ENCODE results near the gene ZNRF2. TPM values are rescaled to one million over a fixed set of nuclear protein-coding genes. Genes with fewer than 3 reads are reported as not detected.

Gene ZNRF2

DNA sequence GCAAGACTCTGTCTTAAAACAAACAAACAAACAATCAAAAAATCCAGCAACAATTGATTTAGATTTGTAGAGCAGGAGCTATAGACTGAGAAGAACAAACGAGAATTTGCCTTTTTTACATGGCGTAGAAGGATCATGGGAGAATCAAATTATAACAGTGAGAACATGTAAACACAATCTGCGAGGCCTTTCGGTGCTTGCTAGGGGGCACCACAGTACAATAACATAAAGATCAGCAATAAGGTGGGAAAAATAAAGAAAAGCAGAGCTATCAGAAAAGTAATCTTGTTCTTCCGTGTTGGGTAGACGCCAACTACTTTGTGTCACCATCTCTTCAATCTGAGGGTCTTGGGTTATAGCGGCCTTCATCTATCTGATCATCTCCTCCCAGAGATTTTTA lies 112.0 kb downstream of the ZNRF2 start:
- H3K4me1 ChIP-seq (ENCODE audit: control insufficient read depth, insufficient read depth, low read length), result no peaks in the 10 kb centered on the region
- H3K27me3 ChIP-seq (ENCODE audit: control insufficient read depth, insufficient read depth, low read length), result no peaks in the 10 kb centered on the region
- H3K36me3 ChIP-seq (ENCODE audit: insufficient read depth, low read length), result no peaks in the 10 kb centered on the region
- H3K4me2 ChIP-seq (ENCODE audit: low read length), result no peak overlapping the region
- no peak overlapping the region for H3K4me3 ChIP-seq (ENCODE audit: low read length)
- no peak overlapping the region for H3K9ac ChIP-seq (ENCODE audit: low read depth, low read length)
- H3K9me3 ChIP-seq (replicated peaks; ENCODE audit: low read length), result no peaks in the 10 kb centered on the region

DNA sequence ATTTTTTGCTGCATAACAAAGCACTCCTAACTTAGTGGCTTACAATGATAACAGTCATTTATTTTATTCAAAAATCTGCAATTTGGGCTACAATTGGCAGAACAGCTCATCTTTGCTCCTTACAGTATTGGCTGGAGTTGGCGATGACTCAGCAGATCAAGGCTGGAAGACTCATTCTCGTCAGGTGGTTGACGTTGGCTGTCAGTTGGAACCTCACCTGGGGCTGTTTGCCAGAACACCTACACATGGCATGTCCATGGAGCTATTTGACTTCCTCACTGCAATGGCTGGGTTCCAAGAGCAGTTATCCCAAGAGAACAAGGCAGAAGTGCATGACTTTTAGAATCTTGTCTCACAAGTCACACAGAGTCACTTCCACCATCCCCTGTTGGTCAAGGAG lies 119.1 kb downstream of the ZNRF2 start:
- H3K9me3 ChIP-seq (replicated peaks; ENCODE audit: low read length), result no peaks in the 10 kb centered on the region

DNA sequence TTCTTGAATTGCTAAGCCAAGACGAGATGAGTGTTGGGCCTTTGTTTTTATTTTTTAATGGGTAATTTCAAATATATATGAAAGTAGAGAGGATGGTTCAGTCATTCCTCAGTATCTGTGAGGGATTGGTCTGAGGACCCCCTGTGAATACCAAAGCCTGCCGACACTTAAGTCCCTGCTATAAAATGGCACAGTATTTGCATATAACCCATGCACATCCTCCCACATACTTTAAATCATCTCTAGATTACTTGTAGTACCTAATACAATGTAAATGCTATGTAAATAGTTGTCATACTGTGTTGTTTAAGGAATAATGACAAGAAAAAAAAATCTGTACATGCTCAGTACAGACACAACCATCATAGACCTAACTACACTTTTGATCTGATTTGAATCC lies 120.8 kb downstream of the ZNRF2 start:
- Histone ChIP-seq H3K9me3 (replicated peaks; ENCODE audit: low read length) (no peaks in the 10 kb centered on the region), H3K4me3 (ENCODE audit: low read length) (no peak overlapping the region), H3K27me3 (ENCODE audit: control insufficient read depth, insufficient read depth, low read length) (no peaks in the 10 kb centered on the region), H3K4me1 (ENCODE audit: control insufficient read depth, insufficient read depth, low read length) (no peaks in the 10 kb centered on the region), H3K4me2 (ENCODE audit: low read length) (no peak overlapping the region), H3K9ac (ENCODE audit: low read depth, low read length) (no peak overlapping the region), H3K36me3 (ENCODE audit: insufficient read depth, low read length) (no peaks in the 10 kb centered on the region)

More for the DNA sequence above, 119.1 kb downstream of the ZNRF2 start:
- Histone ChIP-seq H3K4me2 (ENCODE audit: low read length) (no peak overlapping the region), H3K9ac (ENCODE audit: low read depth, low read length) (no peak overlapping the region), H3K27me3 (ENCODE audit: control insufficient read depth, insufficient read depth, low read length) (no peaks in the 10 kb centered on the region), H3K36me3 (ENCODE audit: insufficient read depth, low read length) (no peaks in the 10 kb centered on the region), H3K4me3 (ENCODE audit: low read length) (no peak overlapping the region), H3K4me1 (ENCODE audit: control insufficient read depth, insufficient read depth, low read length) (no peaks in the 10 kb centered on the region)

DNA sequence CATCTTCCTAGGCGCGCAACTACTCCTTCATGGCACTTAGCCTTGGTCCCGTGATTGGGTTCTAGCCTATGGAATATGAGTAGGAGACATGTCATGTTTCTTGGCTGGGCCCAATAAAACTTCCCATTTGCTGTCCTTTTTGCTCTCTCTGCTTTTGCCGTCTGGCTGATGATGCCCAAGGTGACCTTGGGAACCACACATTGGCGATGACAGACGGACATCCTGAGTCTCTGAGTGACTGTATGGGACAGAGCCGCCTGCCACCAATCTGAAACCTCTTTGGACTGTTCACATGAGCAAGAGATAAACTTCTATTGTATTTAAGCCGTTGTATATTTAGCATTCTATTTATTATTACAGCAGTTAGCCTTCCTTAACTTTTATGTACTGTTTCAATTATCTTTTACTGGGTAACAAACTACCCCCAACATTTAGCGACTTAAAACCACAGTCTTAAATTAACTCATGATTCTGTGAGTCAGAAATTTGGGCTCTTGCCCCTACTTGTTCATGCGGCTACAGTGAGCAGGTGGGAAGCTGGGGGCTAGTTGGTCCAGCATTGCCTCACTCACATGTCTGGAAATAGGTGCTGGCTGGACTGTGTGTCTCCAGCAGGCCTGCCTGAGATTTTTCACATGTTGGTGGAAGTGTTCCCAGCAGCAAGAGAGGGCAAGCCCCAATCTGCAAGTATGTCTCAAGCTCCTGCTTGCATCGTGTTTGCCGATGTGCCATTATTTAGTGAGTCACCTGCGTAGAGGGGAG lies 122.4 kb downstream of the ZNRF2 start:
- Histone ChIP-seq H3K9ac (ENCODE audit: low read depth, low read length) (no peak overlapping the region), H3K36me3 (ENCODE audit: insufficient read depth, low read length) (no peaks in the 10 kb centered on the region)

DNA sequence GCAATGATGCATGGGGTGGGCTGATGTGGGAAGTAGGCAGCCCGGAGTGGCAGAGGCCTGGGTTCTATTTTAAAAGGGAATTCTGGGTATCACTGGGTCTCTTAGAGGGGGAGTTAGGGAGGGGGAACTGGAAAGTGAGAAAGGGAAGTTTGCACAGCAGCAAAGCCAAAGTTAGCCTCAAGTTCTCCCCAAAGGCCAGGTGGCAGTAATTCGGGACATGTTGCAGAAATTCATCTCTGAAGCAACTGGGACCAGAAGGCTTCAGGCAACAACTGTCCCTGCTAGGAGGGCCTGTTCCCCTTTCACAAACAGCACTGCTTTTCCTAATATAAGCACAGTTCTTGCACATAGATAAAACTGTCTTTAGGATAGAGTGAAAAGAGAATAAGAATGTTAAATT lies 126.8 kb downstream of the ZNRF2 start:
- Histone ChIP-seq H3K27me3 (ENCODE audit: control insufficient read depth, insufficient read depth, low read length) (no peaks in the 10 kb centered on the region), H3K4me2 (ENCODE audit: low read length) (no peak overlapping the region), H3K9ac (ENCODE audit: low read depth, low read length) (no peak overlapping the region), H3K4me1 (ENCODE audit: control insufficient read depth, insufficient read depth, low read length) (no peaks in the 10 kb centered on the region), H3K36me3 (ENCODE audit: insufficient read depth, low read length) (no peaks in the 10 kb centered on the region), H3K4me3 (ENCODE audit: low read length) (no peak overlapping the region), H3K9me3 (replicated peaks; ENCODE audit: low read length) (no peaks in the 10 kb centered on the region)

More for the DNA sequence above, 122.4 kb downstream of the ZNRF2 start:
- Histone ChIP-seq H3K9me3 (replicated peaks; ENCODE audit: low read length) (no peaks in the 10 kb centered on the region), H3K27me3 (ENCODE audit: control insufficient read depth, insufficient read depth, low read length) (no peaks in the 10 kb centered on the region), H3K4me1 (ENCODE audit: control insufficient read depth, insufficient read depth, low read length) (no peaks in the 10 kb centered on the region), H3K4me2 (ENCODE audit: low read length) (no peak overlapping the region), H3K4me3 (ENCODE audit: low read length) (no peak overlapping the region)

DNA sequence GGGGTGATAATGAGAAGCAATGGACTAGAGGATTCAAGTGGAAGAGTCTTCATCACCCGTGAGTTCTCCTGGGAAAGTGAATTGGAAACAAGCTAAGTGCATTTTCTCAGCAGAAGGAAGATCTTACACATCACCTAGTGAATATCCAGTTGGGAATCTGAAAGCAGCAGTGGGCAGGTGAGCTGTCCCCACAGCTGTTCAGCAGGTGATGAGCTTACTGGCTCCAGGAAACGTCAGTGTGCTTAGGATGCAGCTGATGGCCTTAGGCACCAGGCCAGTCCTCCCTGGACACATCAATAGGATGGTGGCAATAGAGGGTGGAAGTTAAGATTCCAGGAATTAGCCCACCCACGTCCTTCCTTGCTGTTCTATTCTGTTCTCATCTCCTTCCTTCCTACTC lies 127.5 kb downstream of the ZNRF2 start:
- no peak overlapping the region for H3K9ac ChIP-seq (ENCODE audit: low read depth, low read length)
- H3K4me2 ChIP-seq (ENCODE audit: low read length), result no peak overlapping the region
- H3K4me1 ChIP-seq (ENCODE audit: control insufficient read depth, insufficient read depth, low read length), result no peaks in the 10 kb centered on the region
- H3K9me3 ChIP-seq (replicated peaks; ENCODE audit: low read length), result no peaks in the 10 kb centered on the region
- no peaks in the 10 kb centered on the region for H3K27me3 ChIP-seq (ENCODE audit: control insufficient read depth, insufficient read depth, low read length)
- H3K36me3 ChIP-seq (ENCODE audit: insufficient read depth, low read length), result no peaks in the 10 kb centered on the region
- H3K4me3 ChIP-seq (ENCODE audit: low read length), result no peak overlapping the region

DNA sequence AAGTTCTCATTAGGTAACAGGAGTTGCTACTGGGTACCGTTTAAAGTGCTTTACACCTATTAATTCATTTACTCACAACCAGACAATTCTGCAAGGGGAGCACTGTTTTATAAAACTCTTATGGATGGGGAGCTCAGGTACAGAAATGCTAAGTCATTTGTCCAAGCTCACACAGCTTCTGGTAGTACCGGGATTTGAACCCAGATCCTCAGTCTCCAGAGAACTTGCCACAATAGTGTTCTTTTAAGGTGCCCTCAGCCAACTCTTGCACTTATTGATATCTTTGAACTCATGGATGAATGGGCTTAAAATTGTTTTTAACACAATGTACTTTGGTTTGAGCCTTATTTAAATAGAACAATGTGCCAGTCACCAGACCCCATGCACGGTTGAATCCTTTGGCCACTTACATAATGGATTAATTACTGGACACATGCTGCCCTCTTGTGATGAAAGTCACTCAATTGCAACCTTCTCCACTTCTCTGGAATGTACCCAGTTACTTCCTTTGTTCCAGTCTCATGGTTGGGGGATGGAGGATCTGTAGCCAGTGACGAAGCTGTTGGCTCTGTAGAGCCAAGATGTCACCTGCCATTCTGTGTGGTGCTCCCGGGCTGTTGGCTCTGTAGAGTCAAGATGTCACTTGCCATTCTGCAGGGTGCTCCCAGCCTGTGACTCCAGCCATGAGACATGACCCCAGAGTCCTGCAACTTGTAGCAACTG lies 128.5 kb downstream of the ZNRF2 start:
- Histone ChIP-seq H3K9ac (ENCODE audit: low read depth, low read length) (no peak overlapping the region), H3K9me3 (replicated peaks; ENCODE audit: low read length) (no peaks in the 10 kb centered on the region), H3K27me3 (ENCODE audit: control insufficient read depth, insufficient read depth, low read length) (no peaks in the 10 kb centered on the region), H3K4me1 (ENCODE audit: control insufficient read depth, insufficient read depth, low read length) (no peaks in the 10 kb centered on the region), H3K4me3 (ENCODE audit: low read length) (no peak overlapping the region), H3K36me3 (ENCODE audit: insufficient read depth, low read length) (no peaks in the 10 kb centered on the region), H3K4me2 (ENCODE audit: low read length) (no peak overlapping the region)

DNA sequence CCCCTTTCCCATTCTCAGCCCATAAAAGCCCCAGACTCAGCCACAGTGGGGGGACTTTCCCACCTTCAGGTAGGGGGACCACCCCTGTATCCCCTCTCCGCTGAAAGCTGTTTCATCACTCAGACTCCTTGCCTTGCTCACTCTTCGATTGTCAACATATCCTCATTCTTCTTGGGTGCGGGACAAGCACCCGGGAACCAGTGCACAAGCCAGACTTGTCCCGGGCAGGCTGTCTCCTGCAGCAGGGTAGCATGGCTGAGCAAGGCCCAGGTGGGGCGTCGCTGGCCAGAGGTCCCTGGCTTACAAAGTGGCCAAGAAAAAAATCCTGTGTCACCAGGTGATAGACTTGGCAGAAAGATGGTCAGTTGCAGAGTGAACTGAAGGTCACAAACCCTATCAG lies 129.5 kb downstream of the ZNRF2 start:
- no peak overlapping the region for H3K4me2 ChIP-seq (ENCODE audit: low read length)
- H3K36me3 ChIP-seq (ENCODE audit: insufficient read depth, low read length), result no peaks in the 10 kb centered on the region
- H3K4me1 ChIP-seq (ENCODE audit: control insufficient read depth, insufficient read depth, low read length), result no peaks in the 10 kb centered on the region
- H3K27me3 ChIP-seq (ENCODE audit: control insufficient read depth, insufficient read depth, low read length), result no peaks in the 10 kb centered on the region
- H3K9ac ChIP-seq (ENCODE audit: low read depth, low read length), result no peak overlapping the region
- no peak overlapping the region for H3K4me3 ChIP-seq (ENCODE audit: low read length)
- no peaks in the 10 kb centered on the region for H3K9me3 ChIP-seq (replicated peaks; ENCODE audit: low read length)

Small RNA genes lying within 50 kb of the gene (small RNA-seq; reads per million reads assigned to genes)
- gene MIR550A1, result not detected
